SW 1271 (cell line): ENCODE data around the gene ATP1B3.
"Not testable (repeated sequence)": the region's sequence is repeated elsewhere in the genome, so short reads cannot be mapped to it uniquely, and the experiment has no call there.

Experiments
- DNase-seq, 2 experiments: peaks; one replicate each; lab custom pipeline; 2025; lab: John Stamatoyannopoulos, UW

ATP1B3 gene

GRCh38 chr3:141860766-141861513 is 15.5 kb upstream of the ATP1B3 start:
- DNase-seq, result no peak

DNA sequence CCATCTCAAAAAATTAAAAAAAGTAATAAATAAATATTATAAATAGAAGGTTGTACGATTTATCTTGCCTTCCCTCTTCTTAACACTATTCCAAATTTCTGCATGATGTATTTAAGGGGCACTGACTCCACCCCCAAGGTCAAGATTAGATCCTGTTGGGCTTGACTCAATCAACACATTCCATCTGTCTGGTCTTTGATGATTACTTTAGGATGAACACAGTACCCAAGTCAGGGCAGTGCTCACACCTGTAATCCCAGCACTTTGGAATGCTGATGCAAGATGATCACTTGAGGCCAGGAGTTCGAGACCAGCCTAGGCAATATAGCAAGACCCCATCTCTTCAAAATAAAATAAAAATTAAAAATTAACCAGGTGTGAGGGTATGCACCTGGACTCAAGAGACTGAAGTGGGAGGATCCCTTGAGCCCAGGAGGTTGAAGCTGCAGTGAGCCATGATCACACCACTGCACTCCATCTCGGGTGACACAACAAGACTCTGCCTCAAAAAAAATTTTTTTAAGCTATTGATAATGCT is 14.1 kb upstream of the ATP1B3 start:
- DNase-seq, result no peak

GRCh38 chr3:141863491-141863890 is 13.0 kb upstream of the ATP1B3 start:
- DNase-seq, result no peak

DNA sequence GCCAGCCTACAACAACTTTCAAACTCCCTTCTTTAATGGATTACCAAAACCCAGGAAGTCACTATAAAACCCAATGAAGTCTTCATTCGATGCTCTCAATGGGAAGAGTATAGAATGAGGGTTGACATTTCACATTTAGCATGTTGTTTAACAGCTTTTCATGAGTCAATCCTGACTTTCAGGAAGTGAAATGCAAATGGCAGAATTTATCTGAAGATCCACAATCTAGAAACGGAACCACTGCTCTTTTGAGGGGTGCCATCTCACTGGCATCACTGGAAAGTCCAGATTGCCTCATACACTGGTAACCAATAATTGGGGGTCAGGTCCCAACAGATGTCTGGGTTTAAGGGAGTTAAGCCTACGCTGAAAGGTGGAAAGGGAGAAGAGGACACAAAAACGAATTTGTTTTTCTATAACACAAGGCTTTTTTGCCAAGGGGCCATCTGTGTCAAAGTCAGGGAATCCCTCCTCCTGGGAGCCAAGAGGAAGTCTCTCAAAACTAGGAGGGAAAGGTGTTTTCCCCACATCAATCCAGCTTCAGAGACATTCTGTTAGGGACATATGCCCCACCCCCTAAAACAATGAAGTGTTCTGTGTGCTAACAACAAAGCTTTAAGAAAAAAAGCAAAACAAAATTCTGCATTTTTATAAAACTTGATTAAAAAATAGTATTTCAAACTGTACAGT is 12.0 kb upstream of the ATP1B3 start:
- no peak for DNase-seq

- no peak for DNase-seq
Measured at GRCh38 chr3:141865101-141865500, 11.3 kb upstream of the ATP1B3 start.

GRCh38 chr3:141870091-141870687 is 6.3 kb upstream of the ATP1B3 start:
- no peak for DNase-seq

- DNase-seq, result peak; percentile 46 to 85
Measured at GRCh38 chr3:141875374-141875892, 1.0 kb upstream of the ATP1B3 start.

DNA sequence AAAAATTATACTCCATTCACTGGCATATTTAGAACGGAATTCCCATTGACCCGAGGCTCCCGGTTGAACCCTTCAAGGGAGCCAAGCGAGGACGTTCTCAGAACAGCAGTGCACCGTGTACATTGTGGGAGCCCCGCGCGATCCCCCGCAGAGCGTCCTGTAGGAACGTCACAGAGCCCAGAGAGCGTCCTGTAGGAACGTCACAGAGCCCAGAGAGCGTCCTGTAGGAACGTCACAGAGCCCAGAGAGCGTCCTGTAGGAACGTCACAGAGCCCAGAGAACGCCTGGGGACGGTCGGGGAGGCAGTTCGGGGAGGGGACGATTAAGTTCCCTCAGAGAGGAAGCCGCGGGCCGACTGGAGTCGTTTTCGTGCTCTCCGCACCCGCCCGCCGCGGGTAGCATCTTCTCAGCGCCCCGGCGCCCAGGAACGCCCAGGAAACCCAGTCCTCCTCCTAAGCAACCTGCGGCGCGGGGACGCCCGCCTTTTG is 506 bp upstream of the ATP1B3 start:
- peak; percentile 38 to 72 for DNase-seq

DNA sequence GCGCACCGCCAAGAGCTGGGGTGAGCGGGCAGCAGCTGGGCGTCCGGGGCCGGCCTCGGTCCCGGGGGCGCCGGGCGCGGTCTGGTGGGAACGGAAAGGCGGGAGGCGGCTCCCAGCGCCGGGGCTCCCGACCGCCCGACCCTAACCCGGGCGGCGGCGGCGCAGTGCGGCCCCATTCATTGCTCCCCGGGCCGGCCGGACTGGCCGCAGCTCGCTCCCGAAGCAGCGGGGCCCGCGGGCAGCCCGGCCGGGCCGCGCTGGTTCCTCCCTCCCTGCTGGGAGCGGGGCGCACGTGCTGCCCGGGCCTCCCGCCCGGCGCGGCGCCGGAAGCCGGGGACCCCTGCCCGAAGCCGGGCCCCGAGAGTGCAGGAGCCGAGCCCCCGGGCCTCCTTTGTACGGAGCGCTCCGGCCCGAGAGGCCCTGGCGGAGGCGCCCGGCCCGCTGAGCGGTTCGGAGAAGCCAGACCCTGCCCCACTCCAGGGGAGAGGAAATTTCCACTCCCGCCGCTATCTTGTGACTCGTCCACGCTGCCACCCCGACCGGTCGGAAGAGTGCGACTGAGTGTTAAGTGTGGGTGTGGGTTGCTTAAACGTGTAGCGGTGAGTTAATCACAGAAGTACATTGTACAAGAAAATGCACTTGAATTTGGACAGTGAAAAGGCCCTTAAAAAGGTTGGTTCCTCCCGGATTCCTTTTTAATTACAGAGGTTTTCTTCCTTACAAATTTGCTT is 613 bp downstream of the ATP1B3 start:
- DNase-seq, result peak in 1 of 2 experiments; percentile 40

GRCh38 chr3:141877911-141878310 is 1.5 kb downstream of the ATP1B3 start:
- peak in 1 of 2 experiments; percentile 25 for DNase-seq

GRCh38 chr3:141878326-141878725 is 1.9 kb downstream of the ATP1B3 start:
- no peak for DNase-seq

DNA sequence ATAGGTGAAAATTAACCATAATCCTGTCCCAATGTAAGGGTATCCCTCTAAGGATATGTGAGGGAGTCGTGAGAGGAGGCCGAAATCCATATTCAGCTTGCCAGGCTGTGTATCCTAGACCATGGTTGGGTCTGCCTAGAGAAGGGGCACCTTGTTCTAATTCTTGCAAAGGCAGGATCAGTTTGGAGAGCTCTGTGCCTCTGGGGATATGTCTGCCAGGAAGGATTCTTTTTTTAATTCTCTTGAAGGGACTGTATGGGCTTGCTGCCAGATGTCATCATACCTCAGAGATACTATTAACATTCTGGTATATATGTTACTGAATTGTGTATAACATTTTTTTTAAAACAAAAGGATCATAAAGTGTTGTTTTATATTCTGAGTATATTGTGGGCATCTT is 2.4 kb downstream of the ATP1B3 start:
- DNase-seq, result peak in 1 of 2 experiments; percentile 11

- no peak for DNase-seq
Measured at GRCh38 chr3:141881702-141882101, 5.3 kb downstream of the ATP1B3 start.

DNA sequence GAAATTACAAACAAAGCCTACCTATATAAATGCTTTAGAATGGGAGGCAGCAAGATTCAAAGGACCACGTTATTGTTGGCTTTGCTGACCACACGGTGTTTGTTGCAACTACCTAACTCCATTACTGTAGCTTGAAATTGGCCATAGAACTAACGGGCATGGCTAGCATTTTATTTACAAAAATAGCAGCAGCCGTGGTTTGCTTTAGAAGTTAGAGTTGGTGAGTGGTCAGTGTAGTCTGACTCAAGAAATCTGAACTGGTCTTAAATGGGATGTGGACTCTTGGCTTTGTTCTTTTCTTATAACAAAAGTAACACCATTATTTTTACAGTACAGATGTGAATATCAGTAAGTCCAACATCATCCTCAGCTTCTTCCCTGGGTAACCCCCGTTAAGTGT is 10.6 kb downstream of the ATP1B3 start:
- DNase-seq, result no peak

DNA sequence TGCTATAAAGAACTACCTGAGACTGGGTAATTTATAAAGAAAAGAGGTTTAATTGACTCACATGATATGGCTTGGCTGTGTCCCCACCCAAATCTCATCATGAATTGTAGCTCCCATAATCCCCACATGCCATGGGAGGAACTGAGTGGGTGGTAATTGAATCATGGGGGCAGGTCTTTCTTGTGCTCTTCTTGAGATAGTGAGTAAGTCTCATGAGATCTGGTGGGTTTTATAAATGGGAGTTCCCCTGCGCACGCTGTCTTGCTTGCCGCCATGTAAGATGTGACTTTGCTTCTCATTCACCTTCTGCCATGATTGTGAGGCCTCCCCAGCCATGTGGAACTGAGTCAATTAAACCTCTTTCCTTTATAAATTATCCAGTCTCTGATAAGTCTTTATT is 12.1 kb downstream of the ATP1B3 start:
- not testable (repeated sequence) for DNase-seq

GRCh38 chr3:141894524-141895176 is 18.2 kb downstream of the ATP1B3 start:
- DNase-seq, result peak; percentile 18 to 76

GRCh38 chr3:141895731-141896130 is 19.3 kb downstream of the ATP1B3 start:
- no peak for DNase-seq

- no peak for DNase-seq
Measured at GRCh38 chr3:141898908-141899307, 22.5 kb downstream of the ATP1B3 start.

GRCh38 chr3:141900343-141900742 is 23.9 kb downstream of the ATP1B3 start:
- no peak for DNase-seq

- no peak for DNase-seq
Measured at GRCh38 chr3:141901914-141902313, 25.5 kb downstream of the ATP1B3 start.

DNA sequence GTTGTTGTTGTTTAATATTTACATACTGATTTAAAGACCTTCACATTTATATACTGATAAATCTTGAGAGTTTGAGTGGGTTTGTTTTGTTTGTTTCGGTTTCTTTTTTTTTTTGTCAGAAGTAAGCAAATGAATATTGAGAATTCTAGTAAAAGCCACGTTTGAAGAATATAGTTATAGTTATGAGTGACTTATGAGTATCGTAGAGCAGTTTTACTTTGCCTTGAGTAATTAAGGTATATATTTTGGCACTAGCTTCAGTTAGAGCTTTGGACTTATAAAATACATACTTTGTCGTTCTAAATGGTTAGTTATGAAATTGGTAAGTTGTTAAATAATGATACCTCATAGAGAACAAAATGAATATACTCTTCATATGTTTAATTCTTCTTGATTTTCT is 27.8 kb downstream of the ATP1B3 start:
- no peak for DNase-seq
